K562 (cell line): ENCODE results near the gene LIFR. TPM values are rescaled to one million over a fixed set of nuclear protein-coding genes. Genes with fewer than 3 reads are reported as not detected.

Experiments used
- ATAC-seq: fragments of 200-7000 bp; cut with Tn5 transposase; 3 replicates; pipeline ENCODE4 v1.9.1; 2020; ENCODE audit warnings: moderate library complexity
- BruUV-seq: library from RNA; stranded (reverse); fragments of 400-500 nt; replicated peaks from 2 replicates; lab custom pipeline; 2021; lab: Mats Ljungman, UMichigan
- CTCF ChIA-PET: fragments of 300-600 bp; formaldehyde crosslinking; extraction: SDS; loops from one replicate; lab custom pipeline; 2021; ENCODE audit warnings: low intra/inter-chr PET ratio; lab: Yijun Ruan, JAX
- POLR2A ChIA-PET: fragments of 300-600, 350-650 bp; sonication (Branson Sonifier 250); formaldehyde crosslinking; extraction: SDS; loops from one replicate; lab custom pipeline; 2021; ENCODE audit warnings: antibody characterized with exemption, inconsistent platforms; lab: Yijun Ruan, JAX
- DNase-seq, 4 experiments: peaks; one replicate each; pipeline versions ENCODE4 v3.0.0 to v3.0.0-alpha.2; 2011 to 2018; ENCODE audit warnings: low spot score in 3 of 4, mixed read lengths in 3 of 4; ENCODE audit errors: extremely low read depth in 1 of 4
- FAIRE-seq: peaks from 2 replicates; lab custom pipeline; 2011; peaks lifted over from hg19 to GRCh38; lab: Jason Lieb, UNC
- H2AFZ ChIP-seq: 2 replicates; pipeline ENCODE4 v1.6.0; 2011; ENCODE audit warnings: low read depth, low read length, control low read depth, inconsistent platforms
- H3K27ac ChIP-seq: fragments of 200-600 bp; 3 replicates; pipeline ENCODE4 v1.8.0; 2011; ENCODE audit warnings: low read depth, mild to moderate bottlenecking, control low read depth, inconsistent platforms, low read length, moderate library complexity, mixed read lengths; ENCODE audit errors: extremely low read depth
- H3K27me3 ChIP-seq, 2 experiments: fragments of 300-600 bp in 1 of 2; 2 replicates in 1 of 2; 3 replicates in 1 of 2; pipeline versions ENCODE4 v1.6.0 to v1.8.0; 2011; ENCODE audit warnings: inconsistent platforms in 2 of 2, low read length in 2 of 2, mild to moderate bottlenecking in 1 of 2, mixed read lengths in 1 of 2, moderate library complexity in 1 of 2; ENCODE audit not compliant: control insufficient read depth in 2 of 2, insufficient read depth in 2 of 2
- H3K36me3 ChIP-seq: fragments of 300-600 bp; 3 replicates; pipeline ENCODE4 v1.8.0; 2011; ENCODE audit warnings: mild to moderate bottlenecking, low read length, inconsistent platforms; ENCODE audit not compliant: control insufficient read depth, insufficient read depth
- H3K4me1 ChIP-seq, 2 experiments: fragments of 200-600 bp in 1 of 2; replicated peaks in 1 of 2; 2 replicates in 1 of 2; 3 replicates in 1 of 2; pipeline versions ENCODE4 v1.5.1 to v1.8.0; 2011; ENCODE audit warnings: inconsistent platforms in 2 of 2, low read length in 2 of 2, mild to moderate bottlenecking in 1 of 2, mixed read lengths in 1 of 2, moderate library complexity in 1 of 2; ENCODE audit not compliant: control insufficient read depth in 2 of 2, insufficient read depth in 2 of 2
- H3K4me2 ChIP-seq: 2 replicates; pipeline ENCODE4 v1.6.1; 2011; ENCODE audit warnings: low read length, control low read depth, inconsistent platforms, mixed read lengths; ENCODE audit not compliant: insufficient read depth
- H3K4me3 ChIP-seq: fragments of 200-600 bp; sonication (generic), shearing (Covaris generic); 2 replicates; pipeline ENCODE4 v1.5.1; 2016; ENCODE audit warnings: control low read depth, inconsistent platforms
- H3K79me2 ChIP-seq: fragments of 200-600 bp; 3 replicates; pipeline ENCODE4 v1.8.0; 2011; ENCODE audit warnings: low read length, inconsistent platforms; ENCODE audit not compliant: control insufficient read depth, insufficient read depth
- H3K9ac ChIP-seq, 2 experiments: 2 replicates each; pipeline versions ENCODE4 v1.6.0 to v1.6.1; 2011; ENCODE audit warnings: low read depth in 2 of 2, low read length in 2 of 2, control low read depth in 1 of 2, inconsistent platforms in 1 of 2, mild to moderate bottlenecking in 1 of 2, mixed read lengths in 1 of 2; ENCODE audit not compliant: insufficient read depth in 1 of 2
- H3K9me1 ChIP-seq: one replicate; pipeline ENCODE4 v1.6.0; 2011; ENCODE audit warnings: inconsistent platforms, mild to moderate bottlenecking, low read length, moderate library complexity; ENCODE audit not compliant: control insufficient read depth, insufficient read depth
- H3K9me3 ChIP-seq: replicated peaks from 2 replicates; pipeline ENCODE4 v1.5.1; 2011; ENCODE audit warnings: low read depth, low read length, inconsistent platforms; ENCODE audit not compliant: control insufficient read depth, insufficient read depth
- H4K20me1 ChIP-seq: replicated peaks from 2 replicates; pipeline ENCODE4 v1.6.1; 2011; ENCODE audit warnings: low read length, inconsistent platforms, mixed read lengths; ENCODE audit not compliant: control insufficient read depth, insufficient read depth
- CBFA2T2 ChIP-seq: fragments of 450-650 bp; conservative IDR thresholded peaks from 2 replicates; pipeline ENCODE4 v1.6.1; 2017; ENCODE audit warnings: mild to moderate bottlenecking
- CHCHD3 ChIP-seq: fragments of 250-450 bp; sonication (Bioruptor Pico); IDR thresholded peaks from 2 replicates; pipeline ENCODE4 v2.1.2; 2022; ENCODE audit warnings: mild to moderate bottlenecking
- KDM5B ChIP-seq: fragments of 200-600 bp; sonication (generic); IDR thresholded peaks from 2 replicates; pipeline ENCODE4 v1.6.1; 2012; ENCODE audit warnings: low read depth, mild to moderate bottlenecking, moderate library complexity, low read length, control low read depth, inconsistent platforms; ENCODE audit not compliant: insufficient replicate concordance
- MCM2 ChIP-seq: fragments of 450-650 bp; IDR thresholded peaks from 2 replicates; pipeline ENCODE4 v1.6.1; 2017; ENCODE audit warnings: low read depth, mild to moderate bottlenecking
- MEF2D ChIP-seq: conservative IDR thresholded peaks from 2 replicates; pipeline ENCODE4 v1.6.1; 2016; ENCODE audit warnings: low read depth, missing genetic modification characterization, missing compliant biosample characterization
- ZBTB34 ChIP-seq: fragments of 250-450 bp; sonication (Bioruptor Pico); IDR thresholded peaks from 2 replicates; pipeline ENCODE4 v1.8.0; 2021; ENCODE audit warnings: mild to moderate bottlenecking, moderate library complexity
- ZC3H11A ChIP-seq: IDR thresholded peaks from 2 replicates; pipeline ENCODE4 v1.6.1; 2012; ENCODE audit warnings: low read depth, low read length, improper control_type of control experiment
- ZNF165 ChIP-seq: fragments of 250-450 bp; sonication (Bioruptor Pico); IDR thresholded peaks from 2 replicates; pipeline ENCODE4 v1.4.0; 2020; ENCODE audit warnings: borderline replicate concordance
- ZNF436 ChIP-seq: fragments of 250-450, 450-650 bp; sonication (Bioruptor Pico); formaldehyde crosslinking; IDR thresholded peaks from 2 replicates; pipeline ENCODE4 v1.7.0; 2020; ENCODE audit warnings: mild to moderate bottlenecking
- ZNF740 ChIP-seq, 3 experiments: fragments of 200-800 bp in 1 of 3; sonication (Bioruptor generic) in 1 of 3; sonication (generic) in 1 of 3; formaldehyde crosslinking in 1 of 3; IDR thresholded peaks; 2 replicates each; pipeline versions ENCODE4 v1.6.1 to v1.8.0; 2016 to 2022; ENCODE audit warnings: mild to moderate bottlenecking in 2 of 3, missing compliant biosample characterization in 2 of 3, missing genetic modification characterization in 2 of 3, missing genetic modification reagents in 1 of 3
- WGBS: fragments of 100-300 bp; shearing (Covaris generic); methylation state at CpG from one replicate; pipeline ENCODE4 v1.1.6; 2016; ENCODE audit warnings: low coverage, mixed read lengths; ENCODE audit not compliant: insufficient coverage; ENCODE audit errors: missing lambda C conversion rate; 5-methylcytosine and 5-hydroxymethylcytosine counted together
- in situ Hi-C: fragments of 300-500 bp; cut with MboI; formaldehyde crosslinking; loops from 4 replicates; pipeline ENCODE4 v1.15.0; 2018; ENCODE audit warnings: inconsistent platforms, mixed read lengths
- intact Hi-C: fragments of 100-400 bp; cut with micrococcal nuclease; formaldehyde crosslinking; loops from 2 replicates; pipeline ENCODE4 v1.14.2; 2022
- polyA plus RNA-seq, 8 experiments: library from polyadenylated mRNA; depleted of rRNA in 4 of 8; stranded (reverse) in 5 of 8; unstranded in 3 of 8; fragments of >200 nt; fragmentation: Nextera tagmentation in 2 of 8; fragmentation: Illumina TruSeq in 1 of 8; extraction: Ambion mirVana in 2 of 8; extraction: Trizol in 1 of 8; gene quantifications; 2 replicates each; pipeline versions ENCODE4 v1.2.1 to v1.2.3, GENCODE V29; 2011 to 2014; ENCODE audit warnings: inconsistent platforms in 1 of 8, missing spikeins in 1 of 8
- total RNA-seq, 7 experiments: library from RNA; depleted of rRNA in 6 of 7; stranded (reverse); fragments of >200 nt in 6 of 7; fragmentation: Illumina TruSeq in 2 of 7; extraction: Trizol in 2 of 7; gene quantifications; 2 replicates each; pipeline versions ENCODE4 v1.2.1 to v1.2.3, GENCODE V29; 2011 to 2021; ENCODE audit warnings: low replicate concordance in 1 of 7
- TF ChIP-seq, protein P1 (sequence below): sonication (generic); formaldehyde crosslinking; IDR thresholded peaks from 2 replicates; pipeline ENCODE4 v1.8.1; 2023; ENCODE audit warnings: missing genetic modification reagents, mild to moderate bottlenecking, borderline replicate concordance
- TF ChIP-seq, protein P2 (sequence below): sonication (generic); formaldehyde crosslinking; IDR thresholded peaks from 2 replicates; pipeline ENCODE4 v1.8.0; 2022; ENCODE audit warnings: mild to moderate bottlenecking, missing genetic modification reagents
- TF ChIP-seq, protein P3 (sequence below), 2 experiments: fragments of 250-450 bp in 1 of 2; fragments of 450-650 bp in 1 of 2; sonication (Bioruptor Pico) in 1 of 2; IDR thresholded peaks; 2 replicates each; pipeline versions ENCODE4 v1.6.1 to v1.8.0; 2016 to 2021; ENCODE audit warnings: mild to moderate bottlenecking in 2 of 2, moderate library complexity in 2 of 2, missing compliant biosample characterization in 1 of 2, missing genetic modification characterization in 1 of 2

LIFR gene
- total and polyA plus RNA-seq, 9 of the 15 experiments (the other 6 are each of a cell fraction or from before 2014, with no cell fraction given) = 0.43 to 5.7 (median 3.3) TPM

- H3K27me3 ChIP-seq = peaks cover 9 to 15% of the 10 kb centered on the region in 2 experiments; a peak in 4 of 5 replicates
- no peak for FAIRE-seq
- no peaks in the 10 kb centered on the region for H3K9me3 ChIP-seq
- BruUV-seq = no TSS peak
- intact Hi-C loops (no loop called here), in situ Hi-C loops (no loop called here)
- H3K9me1 ChIP-seq = no peaks in the 10 kb centered on the region
- no peak overlapping the region for H2AFZ ChIP-seq
- POLR2A ChIA-PET = no interaction called here
- no peak overlapping the region for H3K4me3 ChIP-seq
- H4K20me1 ChIP-seq = no peaks in the 10 kb centered on the region
- DNase-seq = no peak
- no peak overlapping the region for H3K9ac ChIP-seq
- WGBS = 0% methylated on average over 5 of the region's 5 CpGs
- no peak for ATAC-seq
- no peak overlapping the region for H3K27ac ChIP-seq
- H3K36me3 ChIP-seq = no peaks in the 10 kb centered on the region
- H3K4me2 ChIP-seq = no peak overlapping the region
- CTCF ChIA-PET = no interaction called here
- H3K79me2 ChIP-seq = no peaks in the 10 kb centered on the region
- H3K4me1 ChIP-seq = no peaks in the 10 kb centered on the region
- TF ChIP-seq, protein P1, sequence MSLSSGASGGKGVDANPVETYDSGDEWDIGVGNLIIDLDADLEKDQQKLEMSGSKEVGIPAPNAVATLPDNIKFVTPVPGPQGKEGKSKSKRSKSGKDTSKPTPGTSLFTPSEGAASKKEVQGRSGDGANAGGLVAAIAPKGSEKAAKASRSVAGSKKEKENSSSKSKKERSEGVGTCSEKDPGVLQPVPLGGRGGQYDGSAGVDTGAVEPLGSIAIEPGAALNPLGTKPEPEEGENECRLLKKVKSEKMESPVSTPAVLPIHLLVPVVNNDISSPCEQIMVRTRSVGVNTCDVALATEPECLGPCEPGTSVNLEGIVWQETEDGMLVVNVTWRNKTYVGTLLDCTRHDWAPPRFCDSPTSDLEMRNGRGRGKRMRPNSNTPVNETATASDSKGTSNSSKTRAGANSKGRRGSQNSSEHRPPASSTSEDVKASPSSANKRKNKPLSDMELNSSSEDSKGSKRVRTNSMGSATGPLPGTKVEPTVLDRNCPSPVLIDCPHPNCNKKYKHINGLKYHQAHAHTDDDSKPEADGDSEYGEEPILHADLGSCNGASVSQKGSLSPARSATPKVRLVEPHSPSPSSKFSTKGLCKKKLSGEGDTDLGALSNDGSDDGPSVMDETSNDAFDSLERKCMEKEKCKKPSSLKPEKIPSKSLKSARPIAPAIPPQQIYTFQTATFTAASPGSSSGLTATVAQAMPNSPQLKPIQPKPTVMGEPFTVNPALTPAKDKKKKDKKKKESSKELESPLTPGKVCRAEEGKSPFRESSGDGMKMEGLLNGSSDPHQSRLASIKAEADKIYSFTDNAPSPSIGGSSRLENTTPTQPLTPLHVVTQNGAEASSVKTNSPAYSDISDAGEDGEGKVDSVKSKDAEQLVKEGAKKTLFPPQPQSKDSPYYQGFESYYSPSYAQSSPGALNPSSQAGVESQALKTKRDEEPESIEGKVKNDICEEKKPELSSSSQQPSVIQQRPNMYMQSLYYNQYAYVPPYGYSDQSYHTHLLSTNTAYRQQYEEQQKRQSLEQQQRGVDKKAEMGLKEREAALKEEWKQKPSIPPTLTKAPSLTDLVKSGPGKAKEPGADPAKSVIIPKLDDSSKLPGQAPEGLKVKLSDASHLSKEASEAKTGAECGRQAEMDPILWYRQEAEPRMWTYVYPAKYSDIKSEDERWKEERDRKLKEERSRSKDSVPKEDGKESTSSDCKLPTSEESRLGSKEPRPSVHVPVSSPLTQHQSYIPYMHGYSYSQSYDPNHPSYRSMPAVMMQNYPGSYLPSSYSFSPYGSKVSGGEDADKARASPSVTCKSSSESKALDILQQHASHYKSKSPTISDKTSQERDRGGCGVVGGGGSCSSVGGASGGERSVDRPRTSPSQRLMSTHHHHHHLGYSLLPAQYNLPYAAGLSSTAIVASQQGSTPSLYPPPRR = no peak
- TF ChIP-seq ZNF740 (CRISPR knock-in tag; IDR thresholded peaks at IDR 0.05) (no peak), ZNF740 (tag; IDR thresholded peaks at IDR 0.05) (no peak), MEF2D (tag) (no peak), ZBTB34 (no peak), ZNF165 (CRISPR knock-in tag) (no peak), ZC3H11A (no peak), MCM2 (no peak), ZNF436 (CRISPR knock-in tag) (no peak), CBFA2T2 (no peak), CHCHD3 (CRISPR knock-in tag) (no peak), KDM5B (no peak)
- TF ChIP-seq, protein P2, sequence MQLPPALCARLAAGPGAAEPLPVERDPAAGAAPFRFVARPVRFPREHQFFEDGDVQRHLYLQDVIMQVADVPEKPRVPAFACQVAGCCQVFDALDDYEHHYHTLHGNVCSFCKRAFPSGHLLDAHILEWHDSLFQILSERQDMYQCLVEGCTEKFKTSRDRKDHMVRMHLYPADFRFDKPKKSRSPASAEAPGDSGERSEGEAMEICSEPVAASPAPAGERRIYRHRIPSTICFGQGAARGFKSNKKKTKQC (CRISPR knock-in tag) = no peak
- TF ChIP-seq, protein P3, sequence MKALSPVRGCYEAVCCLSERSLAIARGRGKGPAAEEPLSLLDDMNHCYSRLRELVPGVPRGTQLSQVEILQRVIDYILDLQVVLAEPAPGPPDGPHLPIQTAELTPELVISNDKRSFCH (CRISPR knock-in tag; IDR thresholded peaks at IDR 0.05) = no peak
- TF ChIP-seq, protein P3 (tag; IDR thresholded peaks at IDR 0.05) = no peak
Measured at GRCh38 chr5:38563624-38564023, 7.2 kb upstream of the LIFR start.
